HUDEP-2 (cell line): Measurements from ENCODE around the gene ZIC4.

Experiments
- DNase-seq, 76 experiments: peaks; one replicate each; lab custom pipeline; 2025; ENCODE audit not compliant: unreplicated experiment in 76 of 76; lab: John Stamatoyannopoulos, UW

The ZIC4 gene

GRCh38 chr3:147393261-147393942 is 12.9 kb downstream of the ZIC4 start:
- no peak for DNase-seq

GRCh38 chr3:147392625-147392946 is 13.8 kb downstream of the ZIC4 start:
- DNase-seq = no peak

GRCh38 chr3:147391781-147392624 is 14.3 kb downstream of the ZIC4 start:
- DNase-seq = no peak

- DNase-seq = no peak
These were observed 15.5 kb downstream of the ZIC4 start for GRCh38 chr3:147390589-147391569.

GRCh38 chr3:147389717-147390116 is 16.6 kb downstream of the ZIC4 start:
- no peak for DNase-seq

- DNase-seq = no peak
These were observed 17.4 kb downstream of the ZIC4 start for GRCh38 chr3:147388700-147389580.

GRCh38 chr3:147387885-147388699 is 18.3 kb downstream of the ZIC4 start:
- DNase-seq = no peak

- DNase-seq = no peak
These were observed 19.0 kb downstream of the ZIC4 start for GRCh38 chr3:147387291-147387884.

GRCh38 chr3:147385059-147386012 is 21.0 kb downstream of the ZIC4 start:
- DNase-seq = peak in 2 of 76 experiments; percentile 4 to 13

GRCh38 chr3:147384210-147385058 is 21.9 kb downstream of the ZIC4 start:
- DNase-seq = peak in 1 of 76 experiments; percentile 5

GRCh38 chr3:147383617-147384016 is 22.7 kb downstream of the ZIC4 start:
- peak in 3 of 76 experiments; percentile 1 to 7 (median 2) for DNase-seq

GRCh38 chr3:147381596-147381995 is 24.7 kb downstream of the ZIC4 start:
- no peak for DNase-seq

GRCh38 chr3:147380977-147381376 is 25.4 kb downstream of the ZIC4 start:
- no peak for DNase-seq

GRCh38 chr3:147380387-147380951 is 25.9 kb downstream of the ZIC4 start:
- no peak for DNase-seq

GRCh38 chr3:147379651-147380050 is 26.7 kb downstream of the ZIC4 start:
- DNase-seq = no peak
